ES-I3 (cell line): ENCODE data around the gene MAN1C1.
A peak's percentile ranks its signal among the peaks of the same experiment; 100 is the strongest.

ENCODE experiments used
- H3K36me3 ChIP-seq: 2 replicates; pipeline ENCODE4 v1.6.1; 2013; ENCODE audit warnings: mild to moderate bottlenecking, low read length, control low read depth, moderate library complexity; ENCODE audit not compliant: insufficient read depth
- H3K4me1 ChIP-seq: 2 replicates; pipeline ENCODE4 v1.6.1; 2013; ENCODE audit warnings: mild to moderate bottlenecking, control low read depth, low read length; ENCODE audit not compliant: insufficient read depth
- H3K9ac ChIP-seq: 2 replicates; pipeline ENCODE4 v1.6.1; 2013; ENCODE audit warnings: low read depth, mild to moderate bottlenecking, low read length, moderate library complexity
- H3K9me3 ChIP-seq: 2 replicates; pipeline ENCODE4 v1.6.1; 2013; ENCODE audit warnings: mild to moderate bottlenecking, low read length, moderate library complexity; ENCODE audit not compliant: control insufficient read depth, insufficient read depth

The MAN1C1 gene

GRCh38 chr1:25813071-25813733, 196.6 kb downstream of the MAN1C1 start:
- H3K4me1 ChIP-seq, result peaks cover 1% of the 10 kb centered on the region
- 0 out of 2 replicates have a peak, but pooled peaks cover 3% of the 10 kb centered on the region for H3K36me3 ChIP-seq
- no peaks in the 10 kb centered on the region for H3K9me3 ChIP-seq
- no peak overlapping the region for H3K9ac ChIP-seq

DNA sequence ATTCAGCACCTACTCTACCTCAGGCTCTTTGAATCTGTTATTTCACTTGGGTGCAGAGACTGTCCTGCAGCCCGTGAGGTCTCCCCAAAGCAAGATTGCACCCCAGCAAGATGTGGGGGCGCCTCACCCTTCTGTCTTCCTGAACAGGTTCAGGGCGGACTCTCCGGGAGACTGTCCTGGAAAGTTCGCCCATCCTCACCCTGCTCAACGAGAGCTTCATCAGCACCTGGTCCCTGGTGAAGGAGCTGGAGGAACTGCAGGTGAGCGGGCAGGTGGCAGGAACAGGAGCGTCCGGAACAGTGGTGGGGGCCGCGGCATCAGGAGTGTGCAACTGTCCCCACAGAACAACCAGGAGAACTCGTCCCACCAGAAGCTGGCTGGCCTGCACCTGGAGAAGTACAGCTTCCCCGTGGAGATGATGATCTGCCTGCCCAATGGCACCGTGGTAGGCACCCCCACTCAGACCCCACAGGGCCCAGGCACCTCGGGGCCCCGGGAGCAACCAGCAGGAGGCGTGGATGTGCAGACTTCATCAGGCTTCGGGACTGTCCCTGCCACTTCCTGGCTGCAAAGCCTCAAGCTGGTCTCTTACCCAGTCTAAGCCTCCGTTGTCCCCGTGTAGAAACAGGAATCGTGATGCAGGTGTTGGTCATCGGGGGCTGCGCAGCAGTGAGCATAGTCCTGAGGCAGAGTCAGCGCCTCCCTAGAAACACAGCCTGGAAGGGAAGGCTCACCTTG, 197.3 kb downstream of the MAN1C1 start:
- Histone ChIP-seq H3K9me3 (no peaks in the 10 kb centered on the region), H3K36me3 (0 out of 2 replicates have a peak, but pooled peaks cover 3% of the 10 kb centered on the region), H3K9ac (no peak overlapping the region), H3K4me1 (peaks cover 8% of the 10 kb centered on the region)

GRCh38 chr1:25814549-25815087, 198.0 kb downstream of the MAN1C1 start:
- Histone ChIP-seq H3K36me3 (0 out of 2 replicates have a peak, but pooled peaks cover 3% of the 10 kb centered on the region), H3K9ac (no peak overlapping the region), H3K9me3 (no peaks in the 10 kb centered on the region), H3K4me1 (peaks cover 9% of the 10 kb centered on the region)

- H3K4me1 ChIP-seq, result peaks cover 9% of the 10 kb centered on the region
- no peaks in the 10 kb centered on the region for H3K9me3 ChIP-seq
- no peak overlapping the region for H3K9ac ChIP-seq
- H3K36me3 ChIP-seq, result 0 out of 2 replicates have a peak, but pooled peaks cover 3% of the 10 kb centered on the region
Measured at GRCh38 chr1:25815208-25816111, 198.9 kb downstream of the MAN1C1 start.

- Histone ChIP-seq H3K36me3 (0 out of 2 replicates have a peak, but pooled peaks cover 3% of the 10 kb centered on the region), H3K4me1 (peaks cover 9% of the 10 kb centered on the region), H3K9me3 (no peaks in the 10 kb centered on the region), H3K9ac (no peak overlapping the region)
Measured at GRCh38 chr1:25816112-25816718, 199.6 kb downstream of the MAN1C1 start.

GRCh38 chr1:25817840-25818501, 201.4 kb downstream of the MAN1C1 start:
- H3K4me1 ChIP-seq, result peaks cover 9% of the 10 kb centered on the region
- 0 out of 2 replicates have a peak, but pooled peaks cover 3% of the 10 kb centered on the region for H3K36me3 ChIP-seq
- H3K9me3 ChIP-seq, result no peaks in the 10 kb centered on the region
- 0 out of 2 replicates have a peak overlapping the region, but pooled peaks have one; percentile 4 for H3K9ac ChIP-seq

- H3K9me3 ChIP-seq, result no peaks in the 10 kb centered on the region
- peaks cover 9% of the 10 kb centered on the region for H3K4me1 ChIP-seq
- 0 out of 2 replicates have a peak, but pooled peaks cover 3% of the 10 kb centered on the region for H3K36me3 ChIP-seq
- H3K9ac ChIP-seq, result peak overlapping the region; percentile 92; the same call in 1 of the 2 replicates
Measured at GRCh38 chr1:25818569-25818968, 202.0 kb downstream of the MAN1C1 start.

GRCh38 chr1:25819491-25820246, 203.1 kb downstream of the MAN1C1 start, which contains the start of gene MTFR1L:
Gene MTFR1L (plus strand): TSS chr1:25819954. CDS start chr1:25823105, 3,151 bp downstream.
- peaks cover 9% of the 10 kb centered on the region for H3K4me1 ChIP-seq
- no peaks in the 10 kb centered on the region for H3K36me3 ChIP-seq
- no peaks in the 10 kb centered on the region for H3K9me3 ChIP-seq
- H3K9ac ChIP-seq, result peak within 1 kb of the TSS; percentile 92

DNA sequence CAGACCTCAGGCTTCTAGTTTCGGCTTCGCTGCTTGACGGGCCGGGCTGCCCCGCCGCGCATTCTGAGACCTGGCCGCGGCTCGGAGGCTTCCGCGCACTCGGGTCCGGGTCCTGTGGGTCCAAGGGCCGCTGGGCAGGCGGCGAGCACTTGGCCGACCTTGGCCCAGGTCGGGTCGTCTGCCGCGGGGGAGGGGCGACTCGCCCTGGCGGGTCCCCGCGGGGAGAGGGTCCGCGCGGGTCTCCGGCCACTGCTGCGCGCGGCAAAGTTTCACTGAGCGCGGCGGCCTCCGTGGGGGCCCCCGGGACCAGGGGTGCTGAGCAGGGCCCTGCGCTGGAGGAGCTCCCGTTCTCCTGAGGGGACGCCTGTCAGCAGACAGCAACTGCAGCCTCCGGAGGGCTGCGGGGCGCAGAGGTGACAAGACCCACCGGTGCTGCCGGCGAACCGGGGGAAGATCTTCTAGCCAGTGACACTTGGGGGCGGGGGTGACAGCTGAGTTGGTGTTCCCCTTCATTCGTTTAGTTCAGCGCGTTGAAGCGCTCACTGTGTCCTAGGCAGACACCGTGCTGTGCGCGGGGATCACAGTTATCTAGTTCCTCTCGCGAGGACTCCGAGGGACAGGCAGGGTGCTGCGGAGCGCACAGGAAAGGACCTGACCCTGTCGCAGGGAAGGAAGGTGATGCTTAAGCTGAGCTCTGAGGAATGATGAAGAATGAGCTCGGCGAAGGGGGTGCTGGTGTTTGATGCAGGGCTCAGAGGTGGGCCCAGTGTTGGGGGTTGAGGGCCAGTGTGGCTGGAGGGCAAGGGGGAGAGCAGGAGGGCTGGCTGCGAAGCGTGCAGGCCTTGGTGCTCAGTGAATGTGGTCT, 203.9 kb downstream of the MAN1C1 start:
- peak overlapping the region; percentile 92 for H3K9ac ChIP-seq
- H3K4me1 ChIP-seq, result peaks cover 9% of the 10 kb centered on the region
- H3K36me3 ChIP-seq, result no peaks in the 10 kb centered on the region
- no peaks in the 10 kb centered on the region for H3K9me3 ChIP-seq

DNA sequence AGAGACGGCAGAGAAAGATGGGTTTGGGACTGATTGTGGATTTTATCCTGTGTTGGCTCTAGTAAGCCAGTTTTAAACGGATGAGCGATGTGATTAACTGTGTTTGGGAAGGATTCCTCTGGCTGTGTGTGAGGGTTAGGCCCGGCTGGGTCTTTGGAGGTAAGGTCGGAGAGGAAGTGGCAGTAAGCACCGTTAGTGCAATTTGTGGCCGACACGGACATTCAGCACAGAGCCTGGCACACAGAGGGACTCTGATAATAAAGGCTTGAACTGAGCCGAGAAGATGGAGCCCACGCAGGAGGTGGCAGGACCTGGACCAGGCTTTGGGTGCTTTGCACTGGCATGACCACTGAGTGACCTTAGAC, 204.5 kb downstream of the MAN1C1 start:
- H3K9ac ChIP-seq, result peak overlapping the region; percentile 92; the same call in 1 of the 2 replicates
- H3K9me3 ChIP-seq, result no peaks in the 10 kb centered on the region
- peaks cover 9% of the 10 kb centered on the region for H3K4me1 ChIP-seq
- no peaks in the 10 kb centered on the region for H3K36me3 ChIP-seq

GRCh38 chr1:25821630-25822091, 205.1 kb downstream of the MAN1C1 start:
- no peaks in the 10 kb centered on the region for H3K9me3 ChIP-seq
- H3K4me1 ChIP-seq, result peaks cover 9% of the 10 kb centered on the region
- H3K9ac ChIP-seq, result no peak overlapping the region
- no peaks in the 10 kb centered on the region for H3K36me3 ChIP-seq

- H3K4me1 ChIP-seq, result no peaks in the 10 kb centered on the region; the same call in 1 of the 2 replicates
- H3K9me3 ChIP-seq, result no peaks in the 10 kb centered on the region
- H3K36me3 ChIP-seq, result peaks cover 13% of the 10 kb centered on the region
- H3K9ac ChIP-seq, result no peak overlapping the region
Measured at GRCh38 chr1:25825605-25826004, 209.0 kb downstream of the MAN1C1 start.
